Neural crest cell (in vitro differentiated cells): ENCODE measurements around the gene RAPGEF5. TPM values are rescaled to one million over a fixed set of nuclear protein-coding genes. Genes with fewer than 3 reads are reported as not detected.

Source experiments
- DNase-seq: peaks from one replicate; pipeline ENCODE4 v3.0.0; 2021; ENCODE audit warnings: low read depth, mixed read lengths, low spot score
- H3K27ac Mint-ChIP-seq: one replicate; pipeline ENCODE4 v1.8.0; 2021; ENCODE audit warnings: mild to moderate bottlenecking, mixed read lengths; ENCODE audit not compliant: unreplicated experiment
- H3K27me3 Mint-ChIP-seq: 2 replicates; pipeline ENCODE4 v1.8.0; 2021; ENCODE audit warnings: low read depth, mild to moderate bottlenecking, mixed read lengths
- H3K36me3 Mint-ChIP-seq: 2 replicates; pipeline ENCODE4 v1.8.0; 2021; ENCODE audit warnings: low read depth, mild to moderate bottlenecking, mixed read lengths
- H3K4me1 Mint-ChIP-seq: 2 replicates; pipeline ENCODE4 v1.8.0; 2021; ENCODE audit warnings: mixed read lengths
- H3K4me3 Mint-ChIP-seq: one replicate; pipeline ENCODE4 v1.8.0; 2021; ENCODE audit warnings: mild to moderate bottlenecking, mixed read lengths
- H3K9me3 Mint-ChIP-seq: 2 replicates; pipeline ENCODE4 v1.8.0; 2021; ENCODE audit warnings: mixed read lengths
- total RNA-seq: library from RNA; stranded (reverse); gene quantifications from 2 replicates; pipeline ENCODE4 v1.2.1, GENCODE V29; 2021
- TF ChIP-seq, protein P1 (sequence below): fragments of 200-600 bp; sonication (generic); conservative IDR thresholded peaks from 2 replicates; pipeline ENCODE4 v1.5.0; 2021; ENCODE audit warnings: antibody characterized with exemption, mild to moderate bottlenecking

RAPGEF5 gene
- total RNA-seq, 1 donor from 2014 or later = 6.0 TPM

DNA sequence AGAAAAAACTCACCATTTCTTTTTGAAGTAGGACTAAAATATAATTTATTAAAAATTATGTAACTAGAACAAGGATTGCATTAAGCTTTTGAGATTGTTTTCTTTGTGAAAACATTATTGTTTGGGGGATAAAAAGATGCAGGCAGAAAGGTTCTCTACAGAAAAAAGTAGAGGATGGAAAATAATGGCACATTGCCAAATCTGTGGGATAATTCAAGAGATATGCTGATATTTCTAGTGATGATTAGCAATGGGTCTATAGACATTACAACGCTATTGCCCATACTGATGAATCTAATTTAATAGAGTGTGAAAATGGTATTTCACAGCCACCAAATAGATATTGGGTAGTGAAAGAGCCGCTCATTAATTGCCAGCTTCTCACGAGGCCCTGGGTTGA lies 204.3 kb downstream of the RAPGEF5 start:
- Mint-ChIP-seq H3K4me3 (no peak overlapping the region), H3K9me3 (no peaks in the 10 kb centered on the region)

GRCh38 chr7:22151901-22152300 lies 205.1 kb downstream of the RAPGEF5 start:
- no peak overlapping the region for H3K27ac Mint-ChIP-seq

More for the DNA sequence above, 204.3 kb downstream of the RAPGEF5 start:
- peaks cover 50% of the 10 kb centered on the region for H3K4me1 Mint-ChIP-seq
- H3K27me3 Mint-ChIP-seq = no peaks in the 10 kb centered on the region
- H3K36me3 Mint-ChIP-seq = peaks cover 4% of the 10 kb centered on the region
- TF ChIP-seq, protein P1, sequence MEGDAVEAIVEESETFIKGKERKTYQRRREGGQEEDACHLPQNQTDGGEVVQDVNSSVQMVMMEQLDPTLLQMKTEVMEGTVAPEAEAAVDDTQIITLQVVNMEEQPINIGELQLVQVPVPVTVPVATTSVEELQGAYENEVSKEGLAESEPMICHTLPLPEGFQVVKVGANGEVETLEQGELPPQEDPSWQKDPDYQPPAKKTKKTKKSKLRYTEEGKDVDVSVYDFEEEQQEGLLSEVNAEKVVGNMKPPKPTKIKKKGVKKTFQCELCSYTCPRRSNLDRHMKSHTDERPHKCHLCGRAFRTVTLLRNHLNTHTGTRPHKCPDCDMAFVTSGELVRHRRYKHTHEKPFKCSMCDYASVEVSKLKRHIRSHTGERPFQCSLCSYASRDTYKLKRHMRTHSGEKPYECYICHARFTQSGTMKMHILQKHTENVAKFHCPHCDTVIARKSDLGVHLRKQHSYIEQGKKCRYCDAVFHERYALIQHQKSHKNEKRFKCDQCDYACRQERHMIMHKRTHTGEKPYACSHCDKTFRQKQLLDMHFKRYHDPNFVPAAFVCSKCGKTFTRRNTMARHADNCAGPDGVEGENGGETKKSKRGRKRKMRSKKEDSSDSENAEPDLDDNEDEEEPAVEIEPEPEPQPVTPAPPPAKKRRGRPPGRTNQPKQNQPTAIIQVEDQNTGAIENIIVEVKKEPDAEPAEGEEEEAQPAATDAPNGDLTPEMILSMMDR = no peak
- H3K27ac Mint-ChIP-seq = no peak overlapping the region
- DNase-seq = no peak

GRCh38 chr7:22150221-22150620 lies 206.7 kb downstream of the RAPGEF5 start:
- no peaks in the 10 kb centered on the region for H3K27me3 Mint-ChIP-seq
- H3K36me3 Mint-ChIP-seq = peaks cover 4% of the 10 kb centered on the region
- H3K27ac Mint-ChIP-seq = no peak overlapping the region
- no peak overlapping the region for H3K4me3 Mint-ChIP-seq
- H3K9me3 Mint-ChIP-seq = no peaks in the 10 kb centered on the region
- no peak for DNase-seq
- TF ChIP-seq, protein P1 = no peak
- H3K4me1 Mint-ChIP-seq = peaks cover 35% of the 10 kb centered on the region

More at GRCh38 chr7:22151901-22152300, 205.1 kb downstream of the RAPGEF5 start:
- Mint-ChIP-seq H3K4me1 (peaks cover 46% of the 10 kb centered on the region), H3K4me3 (no peak overlapping the region), H3K9me3 (no peaks in the 10 kb centered on the region), H3K27me3 (no peaks in the 10 kb centered on the region), H3K36me3 (peaks cover 4% of the 10 kb centered on the region)
- no peak for DNase-seq
- TF ChIP-seq, protein P1 = no peak

DNA sequence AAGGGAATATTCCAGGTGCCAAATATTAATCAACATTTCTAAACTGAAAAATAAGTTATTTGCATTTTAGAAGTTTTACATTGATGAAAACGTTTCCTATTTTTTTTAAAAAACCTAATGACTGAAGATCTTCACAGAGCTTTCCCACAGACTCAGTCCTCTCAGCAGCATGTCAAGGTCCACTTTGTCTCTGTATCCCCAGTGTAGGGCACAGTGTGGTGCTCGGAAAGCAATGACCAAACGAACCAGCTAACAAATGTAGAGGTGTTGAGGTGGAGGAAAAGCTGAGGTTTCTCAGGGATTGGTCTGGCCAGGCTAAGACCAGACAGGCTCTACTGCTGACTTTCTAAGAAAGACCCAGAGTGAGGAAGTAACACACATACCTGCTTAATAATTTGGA lies 209.1 kb downstream of the RAPGEF5 start:
- no peak for DNase-seq
- TF ChIP-seq, protein P1 = no peak
- H3K27me3 Mint-ChIP-seq = no peaks in the 10 kb centered on the region
- H3K27ac Mint-ChIP-seq = no peak overlapping the region
- peaks cover 7% of the 10 kb centered on the region for H3K36me3 Mint-ChIP-seq
- no peak overlapping the region for H3K4me3 Mint-ChIP-seq
- H3K4me1 Mint-ChIP-seq = peaks cover 20% of the 10 kb centered on the region
- H3K9me3 Mint-ChIP-seq = no peaks in the 10 kb centered on the region

DNA sequence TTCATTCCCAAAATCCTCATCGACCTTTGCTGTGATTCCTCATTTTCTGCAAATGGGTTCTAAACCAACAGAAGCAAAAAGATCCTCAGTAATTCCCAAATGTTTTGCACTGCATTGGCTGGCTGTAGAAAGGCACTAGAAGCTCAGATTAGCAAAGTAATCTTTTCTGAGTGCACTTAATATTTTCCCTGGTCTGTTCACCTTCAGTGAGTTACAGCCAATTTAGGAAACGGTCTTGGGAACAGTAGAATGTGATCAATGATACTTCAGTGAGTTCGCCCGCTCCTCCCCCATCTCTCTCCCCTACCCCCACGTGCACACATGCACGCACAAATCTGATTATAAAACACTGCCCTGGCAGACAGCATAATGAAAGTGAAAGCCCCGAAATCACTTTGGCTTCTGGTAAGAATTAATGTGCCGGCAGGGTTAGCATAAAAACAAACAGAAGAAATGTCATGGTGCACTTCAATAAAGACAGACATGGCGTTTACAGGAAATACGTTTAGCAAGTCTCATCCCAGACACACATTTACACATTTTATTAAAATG lies 209.9 kb downstream of the RAPGEF5 start:
- no peaks in the 10 kb centered on the region for H3K27me3 Mint-ChIP-seq
- H3K27ac Mint-ChIP-seq = peak overlapping the region; percentile 73
- TF ChIP-seq, protein P1 = no peak
- H3K4me3 Mint-ChIP-seq = no peak overlapping the region
- H3K36me3 Mint-ChIP-seq = peaks cover 7% of the 10 kb centered on the region
- H3K9me3 Mint-ChIP-seq = no peaks in the 10 kb centered on the region
- H3K4me1 Mint-ChIP-seq = peaks cover 23% of the 10 kb centered on the region
- no peak for DNase-seq
